NCI-H1694 treated with DMSO at 0.1 percent for 48 hours (cell line): ENCODE data around the gene EXOC1L.

ENCODE experiments used
- DNase-seq: peaks from one replicate; lab custom pipeline; 2025; lab: John Stamatoyannopoulos, UW

Gene EXOC1L

GRCh38 chr4:55819634-55820033, at the start of gene EXOC1L:
Gene EXOC1L, plus strand, starts transcription at chr4:55819790. Its CDS starts 237 bp downstream, at chr4:55820027.
- no peak for DNase-seq

- no peak for DNase-seq
Observed at GRCh38 chr4:55770662-55771061, 48.9 kb upstream of the EXOC1L start.

- no peak for DNase-seq
Observed at GRCh38 chr4:55781341-55781740, 38.2 kb upstream of the EXOC1L start.

GRCh38 chr4:55781812-55782211, 37.8 kb upstream of the EXOC1L start:
- no peak for DNase-seq

GRCh38 chr4:55783584-55783983, 36.0 kb upstream of the EXOC1L start:
- no peak for DNase-seq

GRCh38 chr4:55784747-55785146, 34.8 kb upstream of the EXOC1L start:
- DNase-seq = no peak

GRCh38 chr4:55791666-55792065, 27.9 kb upstream of the EXOC1L start:
- no peak for DNase-seq

- DNase-seq = no peak
Observed at GRCh38 chr4:55793479-55793878, 26.1 kb upstream of the EXOC1L start.

GRCh38 chr4:55794053-55794452, 25.5 kb upstream of the EXOC1L start:
- DNase-seq = no peak

- DNase-seq = no peak
Observed at GRCh38 chr4:55795341-55795740, 24.2 kb upstream of the EXOC1L start.

- DNase-seq = no peak
Observed at GRCh38 chr4:55801498-55801897, 18.1 kb upstream of the EXOC1L start.

- DNase-seq = no peak
Observed at GRCh38 chr4:55807556-55807955, 12.0 kb upstream of the EXOC1L start.

GRCh38 chr4:55808186-55808585, 11.4 kb upstream of the EXOC1L start:
- no peak for DNase-seq

- no peak for DNase-seq
Observed at GRCh38 chr4:55808632-55809031, 11.0 kb upstream of the EXOC1L start.

GRCh38 chr4:55817691-55818090, 1.9 kb upstream of the EXOC1L start:
- no peak for DNase-seq

GRCh38 chr4:55820279-55820678, 689 bp downstream of the EXOC1L start:
- no peak for DNase-seq

GRCh38 chr4:55822329-55822728, 2.7 kb downstream of the EXOC1L start:
- no peak for DNase-seq

GRCh38 chr4:55824865-55825264, 5.3 kb downstream of the EXOC1L start:
- no peak for DNase-seq

GRCh38 chr4:55826986-55827385, 7.4 kb downstream of the EXOC1L start:
- no peak for DNase-seq

- DNase-seq = no peak
Observed at GRCh38 chr4:55827582-55827981, 8.0 kb downstream of the EXOC1L start.

- no peak for DNase-seq
Observed at GRCh38 chr4:55830048-55830447, 10.5 kb downstream of the EXOC1L start.

- DNase-seq = no peak
Observed at GRCh38 chr4:55830716-55831115, 11.1 kb downstream of the EXOC1L start.

- no peak for DNase-seq
Observed at GRCh38 chr4:55834086-55834795, 14.7 kb downstream of the EXOC1L start.

- DNase-seq = no peak
Observed at GRCh38 chr4:55837903-55838302, 18.3 kb downstream of the EXOC1L start.
